Upper lobe of right lung (tissue), 1 donor: Measurements from ENCODE around the gene ADGRL3. TPM values are rescaled to one million over a fixed set of nuclear protein-coding genes. Genes with fewer than 3 reads are reported as not detected.

Experiments used
- ATAC-seq: fragments of 200-7000 bp; cut with Tn5 transposase; one replicate; pipeline ENCODE4 v1.9.1; 2020; ENCODE audit warnings: mild to moderate bottlenecking, moderate library complexity
- DNase-seq: peaks from one replicate; pipeline ENCODE4 v3.0.0-alpha.2; 2020
- H3K27ac ChIP-seq: fragments of 200-600 bp; one replicate; pipeline ENCODE4 v1.8.0; 2022
- H3K27me3 ChIP-seq: fragments of 200-600 bp; one replicate; pipeline ENCODE4 v1.8.0; 2022; ENCODE audit warnings: mild to moderate bottlenecking
- H3K36me3 ChIP-seq: fragments of 200-600 bp; one replicate; pipeline ENCODE4 v1.8.0; 2022
- H3K4me1 ChIP-seq: fragments of 200-600 bp; one replicate; pipeline ENCODE4 v1.8.0; 2022
- H3K4me3 ChIP-seq: fragments of 200-600 bp; one replicate; pipeline ENCODE4 v1.8.0; 2022; ENCODE audit warnings: mild to moderate bottlenecking
- H3K9me3 ChIP-seq: fragments of 200-600 bp; one replicate; pipeline ENCODE4 v1.8.0; 2022
- CTCF ChIP-seq: fragments of 200-600 bp; IDR thresholded peaks from one replicate; pipeline ENCODE4 v1.8.0; 2022; ENCODE audit warnings: antibody characterized with exemption
- intact Hi-C: fragments of 100-400 bp; cut with DNase I; formaldehyde crosslinking; loops from one replicate; pipeline ENCODE4 v1.11.0; 2022
- total RNA-seq: library from RNA; stranded (reverse); fragmentation: NEBNext Ultra II Directional; extraction: Animal tissue kit (Norgen Biotek cat#: 25700); gene quantifications from one replicate; pipeline ENCODE4 v1.2.1, GENCODE V29; 2021
- donor health status: DM: no; HTN: yes; CAD: no; lungs with severe emphysema.

ADGRL3 gene
- total RNA-seq, 1 donor from 2014 or later, result 4.0 TPM

DNA sequence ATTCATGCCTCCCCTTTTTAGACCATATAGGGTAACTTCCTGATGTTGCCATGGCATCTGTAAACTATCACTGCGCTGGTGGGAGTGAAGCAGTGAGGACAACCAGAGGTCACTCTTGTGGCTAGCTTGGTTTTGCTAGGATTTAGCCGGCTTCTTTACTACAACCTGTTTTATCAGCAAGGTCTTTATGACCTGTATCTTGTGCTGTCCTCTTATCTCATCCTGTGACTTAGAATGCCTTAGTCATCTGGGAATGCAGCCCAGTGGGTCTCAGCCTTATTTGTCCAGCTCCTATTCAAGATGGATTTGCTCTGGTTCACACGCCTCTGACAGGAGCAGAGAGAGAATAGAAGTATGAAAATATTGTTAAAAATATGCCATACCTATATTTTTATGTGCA lies 355.7 kb downstream of the ADGRL3 start:
- intact Hi-C loops, result no loop called here
- Histone ChIP-seq H3K27ac (no peak overlapping the region), H3K4me1 (no peaks in the 10 kb centered on the region), H3K4me3 (no peak overlapping the region), H3K36me3 (no peaks in the 10 kb centered on the region), H3K27me3 (no peaks in the 10 kb centered on the region), H3K9me3 (no peaks in the 10 kb centered on the region)
- no peak for DNase-seq
- TF ChIP-seq CTCF, result no peak
- no peak for ATAC-seq

GRCh38 chr4:61556277-61556676 lies 356.2 kb downstream of the ADGRL3 start:
- H3K36me3 ChIP-seq, result no peaks in the 10 kb centered on the region
- no peak overlapping the region for H3K27ac ChIP-seq
- intact Hi-C loops, result no loop called here
- DNase-seq (no peak), ATAC-seq (no peak)
- H3K27me3 ChIP-seq, result no peaks in the 10 kb centered on the region
- H3K4me3 ChIP-seq, result no peak overlapping the region
- no peaks in the 10 kb centered on the region for H3K4me1 ChIP-seq
- no peaks in the 10 kb centered on the region for H3K9me3 ChIP-seq
- no peak for TF ChIP-seq CTCF

DNA sequence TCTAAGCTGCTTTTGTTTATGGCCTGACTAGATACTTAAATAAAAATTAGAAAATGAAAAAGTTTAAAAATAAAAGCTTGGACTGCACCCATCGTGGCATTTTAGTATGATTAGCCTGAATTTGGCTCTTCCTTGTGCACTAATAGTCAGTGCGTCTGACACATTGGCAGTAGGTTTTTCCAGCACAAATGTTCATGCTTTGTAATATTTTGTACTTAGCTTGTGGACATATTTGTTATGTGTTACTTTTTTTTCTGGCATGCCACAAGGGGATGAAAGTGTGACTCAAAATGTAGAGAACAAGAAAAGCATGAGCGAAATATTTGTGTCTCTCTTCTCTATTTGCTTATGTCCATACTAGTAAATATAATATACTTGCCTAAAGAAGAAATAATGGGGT lies 359.3 kb downstream of the ADGRL3 start:
- Histone ChIP-seq H3K4me1 (no peaks in the 10 kb centered on the region), H3K4me3 (no peak overlapping the region), H3K27ac (no peak overlapping the region), H3K9me3 (no peaks in the 10 kb centered on the region), H3K36me3 (no peaks in the 10 kb centered on the region), H3K27me3 (no peaks in the 10 kb centered on the region)
- ATAC-seq, result no peak
- no peak for TF ChIP-seq CTCF
- DNase-seq, result no peak
- intact Hi-C loops, result no loop called here

DNA sequence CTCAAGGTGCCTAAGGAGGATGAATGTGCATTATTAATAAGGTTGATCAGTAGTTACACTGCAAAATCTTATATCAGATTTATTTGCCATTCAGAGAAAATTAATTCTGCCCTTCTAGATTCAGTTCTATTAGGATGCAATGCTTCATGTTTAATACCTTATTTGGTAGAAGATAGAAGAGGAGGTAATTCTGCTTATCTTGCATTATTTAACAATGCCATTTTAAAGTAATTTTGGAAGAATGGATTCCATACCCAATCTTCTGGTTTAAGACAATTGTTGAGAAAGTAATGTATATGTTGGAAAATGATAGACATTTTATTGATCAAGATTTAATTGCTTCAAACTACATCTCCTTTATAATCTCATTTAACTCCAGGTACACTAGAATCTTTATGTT lies 360.9 kb downstream of the ADGRL3 start:
- no peak for TF ChIP-seq CTCF
- intact Hi-C loops, result no loop called here
- Histone ChIP-seq H3K9me3 (no peaks in the 10 kb centered on the region), H3K27ac (no peak overlapping the region), H3K4me1 (no peaks in the 10 kb centered on the region), H3K27me3 (no peaks in the 10 kb centered on the region), H3K36me3 (no peaks in the 10 kb centered on the region), H3K4me3 (no peak overlapping the region)
- ATAC-seq, result no peak
- no peak for DNase-seq

DNA sequence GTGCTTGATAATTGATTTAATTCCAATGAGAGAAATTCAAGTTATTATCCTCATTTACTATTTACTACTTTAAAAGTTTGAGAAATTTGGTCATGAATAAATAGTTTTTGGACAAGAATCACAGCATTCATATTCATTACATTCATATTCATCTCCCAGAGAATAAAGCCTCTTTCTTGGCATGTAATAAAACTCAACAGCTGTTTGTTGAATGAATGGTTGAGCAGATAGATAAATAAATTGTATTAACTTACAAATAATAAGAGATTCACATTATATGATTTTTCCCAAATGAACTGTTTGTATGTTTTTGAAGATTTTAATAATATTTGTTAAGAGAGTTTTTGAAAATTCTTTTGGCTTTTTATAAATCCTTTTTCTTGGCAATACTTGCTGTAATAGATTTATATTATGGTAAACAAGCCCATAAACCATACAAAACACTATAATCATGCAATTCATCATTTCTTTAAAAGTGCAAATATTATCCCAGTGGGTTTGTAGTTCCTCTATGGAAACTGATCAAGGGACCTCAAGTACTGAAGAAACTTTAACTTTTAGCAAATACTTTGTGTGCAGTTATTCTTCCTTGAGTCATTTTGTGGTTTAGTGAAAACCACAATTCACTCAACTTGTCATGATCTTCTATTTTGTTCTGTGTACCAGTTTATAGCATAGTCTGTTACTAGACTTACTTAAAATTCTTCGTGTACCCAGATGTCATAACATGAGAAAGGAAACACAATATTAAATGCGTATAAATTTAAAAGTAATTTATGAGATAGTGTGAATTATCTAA lies 371.8 kb downstream of the ADGRL3 start:
- no peaks in the 10 kb centered on the region for H3K36me3 ChIP-seq
- no peak for TF ChIP-seq CTCF
- H3K4me1 ChIP-seq, result no peaks in the 10 kb centered on the region
- DNase-seq (no peak), ATAC-seq (no peak)
- no peaks in the 10 kb centered on the region for H3K27me3 ChIP-seq
- no peaks in the 10 kb centered on the region for H3K9me3 ChIP-seq
- no peak overlapping the region for H3K27ac ChIP-seq
- no peak overlapping the region for H3K4me3 ChIP-seq
- intact Hi-C loops, result no loop called here

GRCh38 chr4:61575796-61576195 lies 375.7 kb downstream of the ADGRL3 start:
- ATAC-seq (no peak), DNase-seq (no peak)
- Histone ChIP-seq H3K4me3 (no peak overlapping the region), H3K9me3 (no peaks in the 10 kb centered on the region), H3K27me3 (no peaks in the 10 kb centered on the region), H3K27ac (no peak overlapping the region), H3K4me1 (no peaks in the 10 kb centered on the region), H3K36me3 (no peaks in the 10 kb centered on the region)
- intact Hi-C loops, result no loop called here
- TF ChIP-seq CTCF, result no peak
